Activated naive CD8-positive, alpha-beta T cell (primary cell): Measurements from ENCODE around the gene TTLL8.
A peak's percentile ranks its signal among the peaks of the same experiment; 100 is the strongest.

Experiments
- H3K27ac Mint-ChIP-seq: one replicate; pipeline ENCODE4 v1.8.0; 2021; ENCODE audit warnings: mixed read lengths
- H3K27me3 Mint-ChIP-seq: one replicate; pipeline ENCODE4 v1.8.0; 2021; ENCODE audit warnings: mixed read lengths
- H3K36me3 Mint-ChIP-seq: one replicate; pipeline ENCODE4 v1.8.0; 2021; ENCODE audit warnings: mixed read lengths
- H3K4me1 Mint-ChIP-seq: one replicate; pipeline ENCODE4 v1.8.0; 2021; ENCODE audit warnings: low read depth, mixed read lengths
- H3K4me3 Mint-ChIP-seq: one replicate; pipeline ENCODE4 v1.8.0; 2021; ENCODE audit warnings: mild to moderate bottlenecking, mixed read lengths
- H3K9me3 Mint-ChIP-seq: one replicate; pipeline ENCODE4 v1.8.0; 2021; ENCODE audit warnings: low read depth, mixed read lengths

Gene TTLL8

GRCh38 chr22:50060441-50061140, 2.5 kb upstream of the TTLL8 start:
- Mint-ChIP-seq H3K27me3 (peaks cover 3% of the 10 kb centered on the region), H3K9me3 (no peaks in the 10 kb centered on the region), H3K36me3 (no peaks in the 10 kb centered on the region), H3K4me3 (no peak overlapping the region), H3K27ac (no peak overlapping the region), H3K4me1 (peaks cover 2% of the 10 kb centered on the region)

GRCh38 chr22:50059881-50060262, 1.8 kb upstream of the TTLL8 start:
- Mint-ChIP-seq H3K27ac (no peak overlapping the region), H3K36me3 (no peaks in the 10 kb centered on the region), H3K27me3 (peaks cover 3% of the 10 kb centered on the region), H3K9me3 (no peaks in the 10 kb centered on the region), H3K4me3 (peak overlapping the region; percentile 27), H3K4me1 (peaks cover 2% of the 10 kb centered on the region)

DNA sequence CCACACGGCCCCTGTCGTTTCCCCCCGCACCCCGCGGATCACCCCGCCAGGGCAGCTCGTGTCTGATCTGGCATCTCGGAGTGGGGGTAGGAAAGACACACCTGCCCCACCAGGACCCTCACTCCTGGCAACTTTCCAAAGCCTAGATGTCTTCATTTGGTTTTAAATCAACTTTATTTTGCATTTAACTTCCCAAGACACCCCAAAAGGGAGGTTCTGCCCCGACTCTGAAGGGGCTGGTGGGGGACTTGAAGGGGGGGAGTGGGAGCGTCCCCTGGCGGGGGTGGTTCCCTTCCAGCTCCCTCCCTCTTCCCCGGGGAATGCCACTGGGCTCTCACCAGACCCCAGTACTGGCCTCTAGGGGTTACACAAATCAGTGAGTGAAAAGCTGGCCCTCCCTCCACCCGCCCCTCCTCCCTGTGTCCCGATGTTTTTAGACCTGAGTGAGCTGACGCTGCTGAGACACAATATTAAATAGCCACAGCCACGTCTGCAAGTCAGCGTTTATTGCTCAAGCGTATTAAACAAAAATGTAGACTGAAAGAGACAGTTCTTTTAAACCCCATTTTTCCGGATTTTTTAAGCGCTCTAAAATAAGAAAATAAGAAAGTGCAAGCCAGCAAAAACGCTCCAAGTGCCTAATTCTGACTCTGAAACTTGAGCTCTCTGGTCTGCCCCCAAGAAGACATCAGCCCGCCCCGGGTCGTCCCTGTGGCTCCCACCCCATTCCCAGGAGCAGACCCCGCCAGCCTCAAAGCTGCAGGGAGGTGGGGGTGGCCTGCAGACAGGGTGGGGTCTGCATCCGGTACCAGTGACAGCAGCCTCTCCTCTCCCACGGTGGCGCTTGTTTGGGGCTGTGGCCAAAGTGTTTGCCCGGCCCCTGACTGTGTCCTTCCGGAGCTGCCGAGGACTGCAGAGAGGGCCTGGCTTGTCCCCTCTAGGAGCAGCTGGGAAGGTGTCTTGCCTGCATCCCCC, 1.1 kb upstream of the TTLL8 start:
- Mint-ChIP-seq H3K9me3 (no peaks in the 10 kb centered on the region), H3K27me3 (peaks cover 3% of the 10 kb centered on the region), H3K36me3 (no peaks in the 10 kb centered on the region), H3K27ac (no peak overlapping the region), H3K4me1 (peaks cover 2% of the 10 kb centered on the region), H3K4me3 (peak overlapping the region; percentile 27)

DNA sequence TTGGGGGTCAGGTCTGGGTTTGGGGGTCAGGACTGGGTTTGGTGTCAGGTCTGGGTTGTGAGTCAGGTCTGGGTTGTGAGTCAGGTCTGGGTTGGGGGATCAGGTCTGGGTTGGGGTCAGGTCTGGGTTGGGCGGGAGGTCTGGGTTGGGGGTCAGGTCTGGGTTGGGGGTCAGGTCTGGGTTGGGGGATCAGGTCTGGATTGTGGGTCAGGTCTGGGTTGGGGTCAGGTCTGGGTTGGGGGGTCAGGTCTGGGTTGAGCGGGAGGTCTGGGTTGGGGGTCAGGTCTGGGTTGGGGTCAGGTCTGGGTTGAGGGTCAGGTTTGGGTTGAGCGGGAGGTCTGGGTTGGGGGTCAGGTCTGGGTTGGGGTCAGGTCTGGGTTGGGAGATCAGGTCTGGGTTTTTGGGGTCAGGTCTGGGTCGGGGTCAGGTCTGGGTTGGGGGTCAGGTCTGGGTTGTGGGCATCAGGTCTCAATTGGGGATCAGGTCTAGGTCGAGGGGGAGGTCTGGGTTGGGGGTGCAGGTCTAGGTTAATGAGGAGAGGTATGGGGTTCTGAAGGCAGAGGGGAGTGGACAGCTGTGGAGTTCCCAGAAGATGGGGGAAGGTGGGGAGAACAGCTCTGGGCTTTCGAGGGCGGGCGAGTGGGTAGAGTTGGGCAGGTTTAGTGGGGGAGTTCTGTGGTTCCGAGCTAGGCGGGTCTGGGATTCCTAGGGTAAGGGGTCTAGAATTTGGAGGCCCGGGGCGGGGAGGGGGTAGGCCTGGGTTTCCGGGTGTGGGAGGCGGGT, 629 bp downstream of the TTLL8 start:
- Mint-ChIP-seq H3K27me3 (peaks cover 3% of the 10 kb centered on the region), H3K4me3 (peak overlapping the region; percentile 30), H3K9me3 (no peaks in the 10 kb centered on the region), H3K27ac (no peak overlapping the region), H3K36me3 (no peaks in the 10 kb centered on the region), H3K4me1 (peaks cover 2% of the 10 kb centered on the region)

- Mint-ChIP-seq H3K9me3 (no peaks in the 10 kb centered on the region), H3K4me3 (no peak overlapping the region), H3K4me1 (peaks cover 2% of the 10 kb centered on the region), H3K36me3 (no peaks in the 10 kb centered on the region), H3K27ac (no peak overlapping the region), H3K27me3 (peaks cover 3% of the 10 kb centered on the region)
Measured at GRCh38 chr22:50056214-50056972, 1.7 kb downstream of the TTLL8 start.

GRCh38 chr22:50053861-50054260, 4.2 kb downstream of the TTLL8 start:
- no peak overlapping the region for H3K27ac Mint-ChIP-seq
- peaks cover 1% of the 10 kb centered on the region for H3K27me3 Mint-ChIP-seq
- no peaks in the 10 kb centered on the region for H3K4me1 Mint-ChIP-seq
- no peak overlapping the region for H3K4me3 Mint-ChIP-seq
- H3K9me3 Mint-ChIP-seq, result no peaks in the 10 kb centered on the region
- H3K36me3 Mint-ChIP-seq, result no peaks in the 10 kb centered on the region

GRCh38 chr22:50051930-50052329, 6.2 kb downstream of the TTLL8 start:
- Mint-ChIP-seq H3K4me1 (peaks cover 2% of the 10 kb centered on the region), H3K4me3 (no peak overlapping the region), H3K36me3 (no peaks in the 10 kb centered on the region), H3K27ac (no peak overlapping the region), H3K9me3 (no peaks in the 10 kb centered on the region), H3K27me3 (peaks cover 1% of the 10 kb centered on the region)

DNA sequence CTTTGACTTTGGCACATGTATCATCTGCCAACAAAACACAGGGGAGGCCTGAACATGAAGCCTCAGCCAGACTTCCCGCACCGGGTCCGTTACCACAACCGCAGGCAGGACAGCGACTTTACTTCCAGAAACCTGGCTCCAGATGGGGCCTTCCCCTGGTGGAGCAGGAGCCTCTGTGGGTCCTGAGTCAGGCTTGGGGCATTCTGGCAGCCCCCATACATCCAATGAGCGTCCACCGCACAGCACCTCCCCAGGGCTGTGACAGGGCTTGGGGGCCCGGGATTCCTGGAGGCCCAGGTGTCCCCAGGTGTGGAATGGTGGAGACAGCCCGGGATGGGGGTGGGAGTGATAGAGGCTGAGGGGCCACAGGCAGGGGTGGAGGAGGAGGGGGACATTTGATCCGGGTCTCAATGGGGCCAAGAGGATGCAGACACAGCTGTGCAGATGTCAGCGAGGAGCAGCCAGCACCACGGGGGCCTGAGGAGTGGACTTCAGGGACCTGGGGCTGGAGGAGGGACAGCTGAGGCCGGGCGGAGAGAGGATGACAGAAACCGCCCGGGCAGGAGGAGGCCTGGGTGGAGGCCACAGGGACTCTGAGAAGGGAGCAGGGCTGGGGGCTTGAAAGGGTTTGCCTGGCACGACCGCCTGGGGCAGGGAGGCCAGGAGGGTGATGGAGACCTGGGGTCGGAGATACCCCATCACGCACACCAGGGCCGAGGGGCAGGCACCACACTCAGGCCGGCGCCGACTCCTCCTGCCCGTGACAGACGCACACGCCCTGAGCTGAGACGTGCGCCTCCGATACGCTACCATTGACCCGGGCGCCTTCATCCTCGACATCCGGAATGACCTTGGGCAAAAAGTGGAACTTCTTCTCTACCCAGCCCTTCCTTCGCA, 8.6 kb downstream of the TTLL8 start:
- Mint-ChIP-seq H3K27ac (no peak overlapping the region), H3K9me3 (no peaks in the 10 kb centered on the region), H3K4me1 (peaks cover 4% of the 10 kb centered on the region), H3K36me3 (no peaks in the 10 kb centered on the region), H3K4me3 (no peak overlapping the region), H3K27me3 (no peaks in the 10 kb centered on the region)

DNA sequence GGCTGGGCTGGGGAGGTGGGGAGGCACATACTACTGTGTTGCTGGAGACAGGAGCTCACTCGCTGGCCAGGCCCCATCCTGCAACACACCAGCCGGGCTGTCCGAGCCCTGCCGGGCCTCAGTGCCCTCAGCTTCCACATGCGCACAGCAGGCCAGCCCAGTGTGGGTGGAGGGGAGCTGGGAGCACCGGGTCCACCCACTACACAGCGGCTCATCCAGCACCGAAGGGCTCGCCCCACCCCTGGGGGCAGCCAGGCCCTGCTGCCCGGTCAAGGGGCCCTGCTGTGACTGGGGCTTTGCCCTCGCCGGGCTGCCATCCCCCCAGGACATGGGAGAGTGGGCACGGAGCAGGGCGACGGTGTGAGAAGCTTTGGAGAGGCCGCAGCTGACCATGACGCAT, 9.3 kb downstream of the TTLL8 start:
- H3K27ac Mint-ChIP-seq, result no peak overlapping the region
- peaks cover 1% of the 10 kb centered on the region for H3K27me3 Mint-ChIP-seq
- no peaks in the 10 kb centered on the region for H3K9me3 Mint-ChIP-seq
- H3K4me1 Mint-ChIP-seq, result peaks cover 10% of the 10 kb centered on the region
- no peaks in the 10 kb centered on the region for H3K36me3 Mint-ChIP-seq
- H3K4me3 Mint-ChIP-seq, result no peak overlapping the region

DNA sequence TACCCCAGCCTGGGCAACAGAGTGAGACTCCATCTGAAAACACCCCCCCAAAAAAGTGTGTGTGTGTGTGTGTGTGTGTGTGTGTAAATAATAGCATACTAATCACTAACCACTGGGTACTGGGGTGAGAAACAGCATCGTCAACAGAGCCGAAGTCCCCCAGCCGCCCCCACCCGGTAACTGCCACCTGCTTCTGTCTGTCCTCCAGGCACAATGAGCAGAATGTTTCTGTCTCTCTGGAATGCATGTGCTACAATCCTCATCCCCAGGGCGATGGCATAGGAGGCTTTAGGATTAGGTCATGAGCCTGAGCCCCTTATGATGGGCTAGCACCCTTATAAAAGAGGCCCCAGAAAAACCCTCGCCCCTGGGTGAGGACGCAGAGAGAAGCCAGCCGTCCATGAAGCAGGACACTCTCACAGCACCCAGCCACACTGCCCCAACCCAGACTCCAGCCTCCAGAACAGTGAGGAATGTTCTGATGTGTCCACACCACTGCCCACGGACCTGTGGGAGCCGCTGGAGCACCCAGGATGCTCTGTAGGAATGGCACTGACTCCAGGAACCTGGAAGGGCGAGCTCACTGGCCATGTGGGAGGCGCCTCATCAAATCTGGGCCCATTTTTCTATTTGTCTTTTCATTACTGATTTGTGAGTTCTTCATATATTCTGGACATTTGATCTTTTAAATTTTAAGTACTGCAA, 9.9 kb downstream of the TTLL8 start:
- Mint-ChIP-seq H3K4me1 (peaks cover 14% of the 10 kb centered on the region), H3K9me3 (no peaks in the 10 kb centered on the region), H3K27me3 (peaks cover 6% of the 10 kb centered on the region), H3K36me3 (no peaks in the 10 kb centered on the region), H3K27ac (no peak overlapping the region), H3K4me3 (no peak overlapping the region)

DNA sequence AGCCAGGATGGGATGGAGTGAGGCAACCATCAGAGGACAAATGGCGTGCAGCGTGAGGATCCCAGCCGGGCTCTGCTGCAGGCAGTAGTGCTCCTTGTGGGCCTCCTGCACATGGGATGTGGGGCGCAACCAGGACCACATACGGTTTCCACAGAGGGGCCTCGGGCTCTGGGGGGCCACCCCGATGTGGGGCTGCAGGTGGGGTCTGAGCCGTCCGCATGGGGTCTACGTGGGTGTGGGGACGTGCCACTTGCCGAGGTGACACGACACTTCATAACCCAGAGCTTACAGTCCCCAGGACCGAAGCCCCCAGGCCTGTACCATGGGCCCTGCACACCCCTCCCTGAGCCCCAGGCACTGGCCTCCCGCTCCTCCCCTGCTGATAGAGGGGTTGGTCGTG, 10.8 kb downstream of the TTLL8 start:
- Mint-ChIP-seq H3K4me1 (peaks cover 14% of the 10 kb centered on the region), H3K27ac (no peak overlapping the region), H3K9me3 (no peaks in the 10 kb centered on the region), H3K27me3 (peaks cover 14% of the 10 kb centered on the region), H3K4me3 (no peak overlapping the region), H3K36me3 (no peaks in the 10 kb centered on the region)

DNA sequence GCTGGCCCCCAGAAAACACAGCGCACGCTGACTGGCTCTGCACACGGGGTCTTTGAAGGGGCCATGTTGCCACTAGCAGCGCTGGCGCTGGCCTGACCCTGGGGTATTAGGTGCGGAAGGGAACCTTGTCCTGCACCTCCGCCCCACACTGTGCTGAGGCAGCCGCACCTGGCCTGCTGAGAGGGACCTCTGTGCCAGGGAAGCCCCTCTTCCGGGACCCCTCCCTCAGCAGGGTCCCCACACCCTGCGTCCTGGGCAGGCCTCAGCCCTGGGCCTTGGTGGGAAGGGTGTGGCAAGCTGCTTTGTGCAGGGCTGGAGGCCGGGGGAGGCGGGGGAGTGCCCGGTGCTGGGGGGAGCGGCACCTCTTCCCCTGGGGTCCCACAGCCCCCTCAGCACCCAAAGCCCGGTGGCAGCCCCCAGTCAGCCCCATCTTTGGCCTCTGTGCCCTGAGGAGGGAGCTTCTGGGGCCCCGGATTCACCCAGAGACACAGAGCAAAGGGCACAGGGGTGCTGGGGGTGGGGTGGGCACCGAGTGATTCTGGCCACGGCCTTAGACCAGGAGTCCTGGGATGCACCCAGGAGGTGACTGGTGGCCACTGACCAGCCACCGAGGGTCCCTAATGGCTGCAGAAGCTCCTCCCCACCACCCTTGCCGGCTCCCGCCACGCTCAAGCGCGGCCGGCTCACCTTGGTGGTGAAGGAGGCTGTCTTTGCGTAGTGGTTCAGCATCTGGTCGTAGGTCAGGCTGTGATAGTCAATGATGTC, 11.4 kb downstream of the TTLL8 start:
- H3K4me3 Mint-ChIP-seq, result no peak overlapping the region
- no peaks in the 10 kb centered on the region for H3K9me3 Mint-ChIP-seq
- H3K27me3 Mint-ChIP-seq, result peaks cover 14% of the 10 kb centered on the region
- peaks cover 14% of the 10 kb centered on the region for H3K4me1 Mint-ChIP-seq
- no peaks in the 10 kb centered on the region for H3K36me3 Mint-ChIP-seq
- no peak overlapping the region for H3K27ac Mint-ChIP-seq

DNA sequence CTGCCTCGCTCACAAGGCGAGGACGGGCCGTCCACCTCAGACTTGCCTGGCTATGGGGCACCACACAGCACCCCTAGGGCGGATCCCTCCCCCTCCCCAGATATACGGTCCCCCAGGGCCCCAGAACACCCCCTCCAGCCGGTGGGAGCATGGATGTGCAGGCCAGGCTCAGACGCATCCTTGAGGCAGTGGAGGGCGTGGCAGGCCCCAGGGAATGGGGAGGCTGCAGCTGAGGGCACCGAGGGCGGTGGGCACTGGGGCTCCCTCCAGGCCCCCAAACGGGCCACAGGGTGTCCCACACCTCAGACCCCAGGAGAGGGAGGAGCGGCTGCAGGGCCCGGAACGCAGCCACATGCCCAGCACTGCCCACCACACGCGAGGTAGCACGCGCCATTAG, 12.1 kb downstream of the TTLL8 start:
- Mint-ChIP-seq H3K27ac (no peak overlapping the region), H3K9me3 (no peaks in the 10 kb centered on the region), H3K4me3 (no peak overlapping the region), H3K4me1 (peaks cover 14% of the 10 kb centered on the region), H3K27me3 (peaks cover 14% of the 10 kb centered on the region), H3K36me3 (no peaks in the 10 kb centered on the region)
